Measurements from ENCODE around the gene EYS. TPM values are rescaled to one million over a fixed set of nuclear protein-coding genes. Genes with fewer than 3 reads are reported as not detected.

Gene EYS
- total and polyA plus RNA-seq, 9 of the 15 experiments (the other 6 are each of a cell fraction or from before 2014, with no cell fraction given): 0.03 to 0.36 (median 0.10) TPM; not detected in 2

GRCh38 chr6:64281167-64281566 lies 1425.9 kb downstream of the EYS start:
- intact Hi-C loops (cut with micrococcal nuclease) (no loop called here), in situ Hi-C loops (cut with MboI) (no loop called here)
- H2AFZ ChIP-seq (ENCODE audit: low read depth, low read length): no peak overlapping the region
- no TSS peak for BruUV-seq (replicated peaks)
- no peaks in the 10 kb centered on the region for H3K36me3 ChIP-seq (ENCODE audit: control insufficient read depth, insufficient read depth, low read length)
- WGBS (ENCODE audit: insufficient coverage, low coverage, missing lambda C conversion rate): 0% methylated on average over 1 of the region's 1 CpG
- H3K4me2 ChIP-seq (ENCODE audit: insufficient read depth, low read length): no peak overlapping the region
- no peak overlapping the region for H3K4me3 ChIP-seq
- H4K20me1 ChIP-seq (replicated peaks; ENCODE audit: control insufficient read depth, insufficient read depth, low read length): no peaks in the 10 kb centered on the region
- DNase-seq (ENCODE audit: extremely low read depth in 1 of 4, low spot score in 3 of 4) (no peak), FAIRE-seq (no peak), ATAC-seq (no peak)
- H3K9me1 ChIP-seq (ENCODE audit: control insufficient read depth, insufficient read depth, low read length): no peaks in the 10 kb centered on the region
- no peaks in the 10 kb centered on the region for H3K27me3 ChIP-seq (ENCODE audit: control insufficient read depth in 2 of 2, insufficient read depth in 2 of 2, low read length in 2 of 2)
- 0 out of 2 replicates have a peak, but pooled peaks cover 1% of the 10 kb centered on the region for H3K9me3 ChIP-seq (replicated peaks; ENCODE audit: control insufficient read depth, insufficient read depth, low read depth, low read length)
- ChIA-PET CTCF (ENCODE audit: low intra/inter-chr PET ratio) (no interaction called here), POLR2A (interaction anchor here (0.6 kb wide), 1 partner anchor 93 kb away, joined by 3 read pairs; no protein-coding TSS in a partner anchor)
- no peak overlapping the region for H3K27ac ChIP-seq (ENCODE audit: extremely low read depth, low read depth, low read length)
- TF ChIP-seq GTF2E2 (tag; IDR thresholded peaks at IDR 0.05) (no peak), SLC30A9 (CRISPR knock-in tag; IDR thresholded peaks at IDR 0.05) (no peak), RB1 (IDR thresholded peaks at IDR 0.05; ENCODE audit: low read depth) (no peak), ARID1B (IDR thresholded peaks at IDR 0.05) (no peak), POLR3G (IDR thresholded peaks at IDR 0.05; ENCODE audit: extremely low read depth, insufficient read length, insufficient replicate concordance) (no peak), DNMT1 (IDR thresholded peaks at IDR 0.05) (no peak), WHSC1 (IDR thresholded peaks at IDR 0.05; ENCODE audit: low read length) (no peak), ZNF764 (CRISPR knock-in tag; IDR thresholded peaks at IDR 0.05; ENCODE audit: low read depth) (no peak), KAT7 (CRISPR knock-in tag; IDR thresholded peaks at IDR 0.05; ENCODE audit: borderline replicate concordance) (no peak), RBM17 (IDR thresholded peaks at IDR 0.05; ENCODE audit: borderline replicate concordance, low read depth, low read length) (no peak), SNIP1 (IDR thresholded peaks at IDR 0.05; ENCODE audit: low read depth) (no peak), TEAD2 (tag; IDR thresholded peaks at IDR 0.05) (no peak), SIN3A (IDR thresholded peaks at IDR 0.05; ENCODE audit: borderline replicate concordance in 2 of 2, control insufficient read depth in 1 of 2, low read depth in 2 of 2, low read length in 2 of 2) (no peak)
- H3K4me1 ChIP-seq (replicated peaks in 1 of 2; ENCODE audit: control insufficient read depth in 2 of 2, insufficient read depth in 2 of 2, low read length in 2 of 2): no peaks in the 10 kb centered on the region
- no peaks in the 10 kb centered on the region for H3K79me2 ChIP-seq (ENCODE audit: control insufficient read depth, insufficient read depth, low read length)
- no peak overlapping the region for H3K9ac ChIP-seq (ENCODE audit: insufficient read depth in 1 of 2, low read depth in 2 of 2, low read length in 2 of 2)
